Astrocyte (in vitro differentiated cells and primary cell): ENCODE data around the gene UBAC2. TPM values are rescaled to one million over a fixed set of nuclear protein-coding genes. Genes with fewer than 3 reads are reported as not detected.

Experiments
- DNase-seq: peaks from one replicate; pipeline ENCODE4 v3.0.0-alpha.2; 2010; ENCODE audit warnings: low read depth
- FAIRE-seq: peaks from 2 replicates; lab custom pipeline; 2011; peaks lifted over from hg19 to GRCh38; lab: Jason Lieb, UNC
- H2AFZ ChIP-seq: 2 replicates; pipeline ENCODE4 v1.6.0; 2012; ENCODE audit warnings: low read depth, low read length, inconsistent platforms
- H3K27ac ChIP-seq: 2 replicates; pipeline ENCODE4 v1.5.1; 2011; ENCODE audit warnings: low read depth, low read length, inconsistent platforms
- H3K27me3 ChIP-seq: 2 replicates; pipeline ENCODE4 v1.6.0; 2011; ENCODE audit warnings: low read length, inconsistent platforms; ENCODE audit not compliant: insufficient read depth
- H3K36me3 ChIP-seq: 2 replicates; pipeline ENCODE4 v1.5.1; 2011; ENCODE audit warnings: low read length, inconsistent platforms; ENCODE audit not compliant: insufficient read depth
- H3K4me1 ChIP-seq: 2 replicates; pipeline ENCODE4 v1.5.1; 2011; ENCODE audit warnings: low read length, inconsistent platforms; ENCODE audit not compliant: insufficient read depth
- H3K4me2 ChIP-seq: 2 replicates; pipeline ENCODE4 v1.6.0; 2012; ENCODE audit warnings: low read length, inconsistent platforms
- H3K4me3 ChIP-seq: 2 replicates; pipeline ENCODE4 v1.5.1; 2011; ENCODE audit warnings: low read depth, mild to moderate bottlenecking, low read length, inconsistent platforms; ENCODE audit not compliant: insufficient read depth
- H3K79me2 ChIP-seq: 2 replicates; pipeline ENCODE4 v1.6.0; 2012; ENCODE audit warnings: mild to moderate bottlenecking, low read length, inconsistent platforms; ENCODE audit not compliant: insufficient read depth
- H3K9ac ChIP-seq: 2 replicates; pipeline ENCODE4 v1.6.0; 2012; ENCODE audit warnings: mild to moderate bottlenecking, low read length, inconsistent platforms
- H3K9me3 ChIP-seq: 2 replicates; pipeline ENCODE4 v1.5.1; 2012; ENCODE audit warnings: low read depth, mild to moderate bottlenecking, low read length, inconsistent platforms; ENCODE audit not compliant: insufficient read depth
- H4K20me1 ChIP-seq: 2 replicates; pipeline ENCODE4 v1.6.0; 2012; ENCODE audit warnings: low read length, inconsistent platforms; ENCODE audit not compliant: insufficient read depth
- H3K27ac Mint-ChIP-seq: one replicate; pipeline ENCODE4 v1.8.0; 2021; ENCODE audit warnings: mild to moderate bottlenecking, mixed read lengths; ENCODE audit not compliant: unreplicated experiment
- H3K27me3 Mint-ChIP-seq: one replicate; pipeline ENCODE4 v1.8.0; 2021; ENCODE audit warnings: low read depth, mixed read lengths; ENCODE audit not compliant: unreplicated experiment
- H3K36me3 Mint-ChIP-seq: one replicate; pipeline ENCODE4 v1.8.0; 2021; ENCODE audit warnings: low read depth, mixed read lengths; ENCODE audit not compliant: unreplicated experiment
- H3K4me1 Mint-ChIP-seq: one replicate; pipeline ENCODE4 v1.8.0; 2021; ENCODE audit warnings: low read depth, mixed read lengths; ENCODE audit not compliant: unreplicated experiment
- H3K4me3 Mint-ChIP-seq: one replicate; pipeline ENCODE4 v1.8.0; 2021; ENCODE audit warnings: mild to moderate bottlenecking, moderate library complexity, mixed read lengths; ENCODE audit not compliant: unreplicated experiment
- H3K9me3 Mint-ChIP-seq: one replicate; pipeline ENCODE4 v1.8.0; 2021; ENCODE audit warnings: mild to moderate bottlenecking, mixed read lengths; ENCODE audit not compliant: unreplicated experiment
- CTCF ChIP-seq: IDR thresholded peaks from 2 replicates; pipeline ENCODE4 v1.5.1; 2011; ENCODE audit warnings: low read depth, mild to moderate bottlenecking, inconsistent platforms, low read length, moderate library complexity; ENCODE audit not compliant: insufficient read depth
- EZH2 ChIP-seq: IDR thresholded peaks from 2 replicates; pipeline ENCODE4 v1.6.1; 2012; ENCODE audit warnings: mild to moderate bottlenecking, low read length, inconsistent platforms; ENCODE audit not compliant: insufficient read depth
- total RNA-seq: library from RNA; stranded (reverse); gene quantifications from 2 replicates; pipeline ENCODE4 v1.2.1, GENCODE V29; 2021

UBAC2 gene
- total RNA-seq, 1 donor from 2014 or later: 61.0 TPM

- peaks cover 5% of the 10 kb centered on the region for H3K27me3 ChIP-seq
- no peak for FAIRE-seq
- H3K27ac ChIP-seq: no peak overlapping the region
- Mint-ChIP-seq H3K9me3 (peaks cover 6% of the 10 kb centered on the region), H3K4me3 (no peak overlapping the region), H3K36me3 (no peaks in the 10 kb centered on the region), H3K27me3 (peaks cover 23% of the 10 kb centered on the region), H3K4me1 (peaks cover 8% of the 10 kb centered on the region), H3K27ac (peak overlapping the region; percentile 34)
- TF ChIP-seq EZH2: no peak
- no peak for TF ChIP-seq CTCF
- no peak overlapping the region for H3K9ac ChIP-seq
- no peak overlapping the region for H3K4me2 ChIP-seq
- H3K36me3 ChIP-seq: no peaks in the 10 kb centered on the region
- no peaks in the 10 kb centered on the region for H4K20me1 ChIP-seq
- H3K4me1 ChIP-seq: no peaks in the 10 kb centered on the region
- no peaks in the 10 kb centered on the region for H3K79me2 ChIP-seq
- H3K9me3 ChIP-seq: no peaks in the 10 kb centered on the region
- H2AFZ ChIP-seq: no peak overlapping the region
- no peak for DNase-seq
- no peak overlapping the region for H3K4me3 ChIP-seq
Measured at GRCh38 chr13:99425485-99426341, 225.1 kb downstream of the UBAC2 start.

GRCh38 chr13:99426426-99426825, 225.8 kb downstream of the UBAC2 start:
- peaks cover 8% of the 10 kb centered on the region for H3K4me1 Mint-ChIP-seq
- no peak overlapping the region for H3K27ac Mint-ChIP-seq
- Histone ChIP-seq H3K9ac (no peak overlapping the region), H3K36me3 (no peaks in the 10 kb centered on the region), H3K27ac (no peak overlapping the region), H3K9me3 (no peaks in the 10 kb centered on the region), H3K4me3 (no peak overlapping the region), H3K79me2 (no peaks in the 10 kb centered on the region), H3K27me3 (peaks cover 5% of the 10 kb centered on the region), H3K4me1 (no peaks in the 10 kb centered on the region), H4K20me1 (no peaks in the 10 kb centered on the region), H2AFZ (no peak overlapping the region), H3K4me2 (no peak overlapping the region)
- DNase-seq (no peak), FAIRE-seq (no peak)
- peaks cover 13% of the 10 kb centered on the region for H3K9me3 Mint-ChIP-seq
- peaks cover 18% of the 10 kb centered on the region for H3K27me3 Mint-ChIP-seq
- no peaks in the 10 kb centered on the region for H3K36me3 Mint-ChIP-seq
- TF ChIP-seq EZH2 (no peak), CTCF (no peak)
- H3K4me3 Mint-ChIP-seq: no peak overlapping the region

GRCh38 chr13:99429670-99430069, 229.0 kb downstream of the UBAC2 start:
- Histone ChIP-seq H3K27me3 (peaks cover 2% of the 10 kb centered on the region), H3K79me2 (no peaks in the 10 kb centered on the region), H2AFZ (no peak overlapping the region), H3K9ac (no peak overlapping the region), H3K36me3 (no peaks in the 10 kb centered on the region), H3K4me1 (peaks cover 10% of the 10 kb centered on the region), H3K4me2 (no peak overlapping the region), H4K20me1 (no peaks in the 10 kb centered on the region), H3K27ac (no peak overlapping the region), H3K4me3 (no peak overlapping the region), H3K9me3 (no peaks in the 10 kb centered on the region)
- peaks cover 11% of the 10 kb centered on the region for H3K9me3 Mint-ChIP-seq
- DNase-seq (no peak), FAIRE-seq (no peak)
- no peaks in the 10 kb centered on the region for H3K36me3 Mint-ChIP-seq
- peaks cover 19% of the 10 kb centered on the region for H3K4me1 Mint-ChIP-seq
- no peak overlapping the region for H3K4me3 Mint-ChIP-seq
- H3K27ac Mint-ChIP-seq: no peak overlapping the region
- TF ChIP-seq EZH2: no peak
- TF ChIP-seq CTCF: no peak
- peaks cover 4% of the 10 kb centered on the region for H3K27me3 Mint-ChIP-seq
